GOT3 (cell line): ENCODE data around the gene AFTPH.
"Not testable (repeated sequence)": the region's sequence is repeated elsewhere in the genome, so short reads cannot be mapped to it uniquely, and the experiment has no call there.

Experiments used
- DNase-seq: peaks from one replicate; lab custom pipeline; 2025; ENCODE audit warnings: mixed read lengths; lab: John Stamatoyannopoulos, UW

The AFTPH gene

GRCh38 chr2:64500549-64500948, 23.6 kb upstream of the AFTPH start:
- DNase-seq: no peak

DNA sequence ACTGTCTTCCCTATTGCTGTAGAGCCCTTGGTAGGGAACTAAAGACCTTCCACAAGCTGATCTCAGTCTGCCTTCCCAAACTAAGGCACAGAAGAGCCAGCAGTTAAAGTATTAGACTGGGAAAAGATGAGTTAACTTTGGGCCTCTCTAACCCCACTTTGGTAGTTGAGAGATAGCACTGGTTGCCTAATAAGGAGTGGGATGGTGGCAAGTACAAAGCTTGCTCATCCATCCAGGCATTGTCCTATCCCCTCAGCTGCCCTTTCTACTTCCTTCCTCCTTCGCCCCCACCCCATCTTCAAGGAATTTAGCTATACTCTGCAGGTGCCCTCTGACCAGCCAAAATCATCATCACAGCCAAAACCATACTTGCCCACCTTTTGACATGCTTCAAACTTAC, 22.2 kb upstream of the AFTPH start:
- DNase-seq: no peak

DNA sequence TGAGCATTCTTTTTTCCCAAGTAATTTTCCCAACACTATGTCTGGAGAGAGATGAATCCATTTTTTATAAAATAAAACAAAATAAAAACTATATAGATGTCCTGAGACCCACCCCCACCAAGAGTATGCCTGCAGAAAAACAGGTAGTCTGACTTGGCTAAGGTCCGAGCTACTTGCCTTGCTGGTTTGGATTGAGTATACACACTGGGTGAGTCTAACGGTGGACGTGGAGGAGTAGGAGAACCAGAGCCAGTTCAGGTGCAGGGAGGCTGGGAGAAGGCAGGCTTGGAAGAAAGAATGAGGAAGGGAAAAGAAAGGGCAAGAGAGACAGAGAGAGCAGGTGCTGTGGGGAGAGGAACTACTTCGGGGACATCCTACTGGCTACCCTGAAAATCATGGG, 21.3 kb upstream of the AFTPH start:
- DNase-seq: no peak

- DNase-seq: no peak
Measured at GRCh38 chr2:64504774-64505720, 19.1 kb upstream of the AFTPH start.

- DNase-seq: no peak
Measured at GRCh38 chr2:64506686-64507085, 17.4 kb upstream of the AFTPH start.

GRCh38 chr2:64514008-64514407, 10.1 kb upstream of the AFTPH start:
- DNase-seq: no peak

- no peak for DNase-seq
Measured at GRCh38 chr2:64515086-64515485, 9.0 kb upstream of the AFTPH start.

DNA sequence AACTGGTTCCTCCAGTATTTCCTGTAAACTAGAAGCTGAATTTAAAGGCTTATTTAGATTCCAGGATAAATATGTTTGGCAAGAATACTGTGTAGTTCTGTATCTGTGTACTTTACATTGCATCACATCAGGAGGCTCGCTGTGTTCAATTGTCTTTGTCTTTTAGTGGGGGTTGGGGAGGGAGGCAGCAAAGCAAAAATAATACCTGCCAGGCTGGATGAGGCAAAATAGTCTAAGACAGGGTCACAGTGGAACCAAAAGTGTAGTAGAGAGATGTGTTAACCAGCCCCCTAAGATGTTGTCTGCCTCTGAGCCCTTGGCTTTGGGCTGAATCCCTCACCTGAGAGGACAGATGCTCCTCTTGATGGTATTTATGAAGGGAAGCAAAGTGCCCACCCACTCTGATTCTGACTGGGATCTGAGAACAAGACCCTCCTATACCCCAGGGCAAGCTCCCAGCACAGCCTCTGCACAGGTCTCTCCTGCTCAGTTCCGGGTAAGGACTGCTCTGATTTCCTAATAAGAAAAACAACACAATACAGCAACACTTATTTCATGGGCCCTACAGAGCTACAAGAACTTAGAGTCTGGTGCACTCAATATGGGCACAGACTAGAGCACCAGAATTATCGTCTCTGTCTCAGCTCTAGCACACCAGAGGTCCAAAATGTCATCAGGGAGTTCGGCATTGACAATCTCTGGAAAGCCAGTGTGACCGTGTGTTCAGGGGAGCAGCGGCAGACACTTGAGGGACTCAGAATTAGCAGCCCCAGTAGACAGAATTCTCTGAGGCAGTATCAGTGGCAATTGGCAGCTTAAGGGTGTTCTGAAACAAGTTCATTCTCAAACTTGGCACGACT, 7.2 kb upstream of the AFTPH start:
- DNase-seq: no peak

DNA sequence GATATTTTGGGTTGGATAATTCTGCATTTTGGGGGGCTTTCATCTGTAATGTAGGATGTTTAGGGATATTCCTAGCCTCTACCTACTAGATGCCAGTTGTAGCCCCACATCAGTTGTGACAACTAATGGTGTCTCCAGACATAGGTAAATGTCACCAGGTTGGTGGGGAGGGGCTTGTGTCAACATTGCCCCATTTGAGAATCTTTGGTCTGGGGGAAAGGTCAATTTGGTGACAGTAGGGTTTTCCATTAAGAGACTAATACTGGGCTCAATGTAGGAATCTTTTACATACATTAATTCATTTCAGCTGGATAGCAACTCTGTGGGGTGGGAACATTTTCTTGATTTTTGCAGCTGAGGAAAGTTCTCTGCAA, 6.6 kb upstream of the AFTPH start:
- DNase-seq: no peak

- DNase-seq: no peak
Measured at GRCh38 chr2:64522843-64523428, 1.2 kb upstream of the AFTPH start.

- DNase-seq: no peak
Measured at GRCh38 chr2:64524604-64525316, 632 bp downstream of the AFTPH start.

GRCh38 chr2:64525317-64525613, 1.1 kb downstream of the AFTPH start:
- DNase-seq: no peak

GRCh38 chr2:64526034-64526433, 1.9 kb downstream of the AFTPH start:
- DNase-seq: no peak

GRCh38 chr2:64530946-64531345, 6.8 kb downstream of the AFTPH start:
- DNase-seq: not testable (repeated sequence)

- DNase-seq: no peak
Measured at GRCh38 chr2:64532030-64532429, 7.9 kb downstream of the AFTPH start.

- no peak for DNase-seq
Measured at GRCh38 chr2:64533882-64534281, 9.8 kb downstream of the AFTPH start.

DNA sequence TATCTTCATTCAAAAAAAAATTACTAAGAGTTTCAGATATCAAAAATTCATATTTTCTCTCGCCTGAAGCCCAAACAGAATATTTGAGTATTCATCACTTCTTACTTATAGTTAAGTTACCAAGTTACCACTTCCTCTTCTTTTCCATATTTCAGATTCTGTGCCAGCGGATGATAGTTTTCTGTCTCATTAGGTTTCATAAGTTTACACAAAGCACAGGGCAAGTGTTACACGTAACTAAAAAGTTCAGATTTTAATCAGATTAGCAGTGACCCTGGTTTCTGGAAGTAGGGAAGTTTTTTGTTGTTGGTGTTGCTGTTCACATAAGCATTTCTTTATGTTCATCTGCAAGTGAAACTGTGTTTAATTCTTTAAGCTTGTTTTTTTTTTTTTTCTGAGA, 10.2 kb downstream of the AFTPH start:
- DNase-seq: no peak

GRCh38 chr2:64535024-64535423, 10.9 kb downstream of the AFTPH start:
- DNase-seq: no peak

- DNase-seq: no peak
Measured at GRCh38 chr2:64537991-64538390, 13.9 kb downstream of the AFTPH start.

DNA sequence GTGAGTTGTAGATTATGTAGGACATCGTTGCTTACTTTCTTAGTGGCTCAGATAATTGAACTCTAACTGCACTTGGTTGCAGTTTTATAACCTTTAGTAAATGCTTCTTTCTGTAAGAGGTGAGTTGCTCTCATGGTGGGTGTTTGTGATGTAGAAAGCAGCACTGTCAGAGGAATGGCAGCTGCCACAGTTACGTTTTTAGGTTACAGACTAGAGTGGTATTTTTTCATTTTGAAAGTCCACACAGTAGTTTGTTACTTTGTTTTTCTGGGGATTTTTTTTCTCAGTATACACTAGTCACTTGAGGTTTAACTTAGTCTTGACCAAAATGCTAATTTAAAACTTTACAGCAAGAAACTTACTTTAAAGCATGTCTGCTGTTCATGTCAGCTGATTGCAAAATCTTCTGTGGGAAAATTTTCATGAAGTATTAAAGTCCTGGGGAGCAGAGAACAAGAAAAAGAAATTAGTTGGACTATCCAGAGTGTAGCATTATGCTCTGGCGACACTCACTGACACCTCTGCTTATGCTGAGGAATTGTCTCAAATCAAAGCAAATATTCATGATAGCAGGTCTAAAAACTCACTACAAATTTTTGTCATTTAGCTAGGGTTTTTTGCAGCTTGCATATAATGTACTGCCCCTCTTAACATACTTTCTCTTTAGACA, 14.8 kb downstream of the AFTPH start:
- no peak for DNase-seq

DNA sequence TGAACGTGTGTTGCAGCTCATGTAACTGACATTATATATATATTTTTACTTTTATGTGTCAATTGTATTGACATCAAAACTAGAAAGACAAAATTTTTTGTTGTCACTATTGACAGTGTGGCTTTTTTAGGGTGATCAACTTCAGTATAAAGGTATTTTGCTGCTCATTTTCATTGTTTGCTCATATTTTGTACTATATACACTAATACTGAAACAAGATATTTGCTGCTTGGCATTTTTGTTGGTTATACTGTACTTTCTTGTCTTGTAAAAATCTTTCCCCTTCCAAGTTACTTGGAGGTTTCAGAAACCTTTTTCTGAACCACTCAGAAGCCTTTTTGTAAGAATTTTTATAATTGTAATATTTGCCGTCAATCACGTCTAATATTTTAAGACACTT, 16.5 kb downstream of the AFTPH start:
- DNase-seq: no peak

GRCh38 chr2:64541547-64541946, 17.4 kb downstream of the AFTPH start:
- no peak for DNase-seq
